Measurements from ENCODE around the gene CPEB4. TPM values are rescaled to one million over a fixed set of nuclear protein-coding genes. Genes with fewer than 3 reads are reported as not detected.
A peak's percentile ranks its signal among the peaks of the same experiment; 100 is the strongest.

CPEB4 gene
- total RNA-seq, 2 experiments from 2014 or later, result 18.3 to 19.2 TPM

DNA sequence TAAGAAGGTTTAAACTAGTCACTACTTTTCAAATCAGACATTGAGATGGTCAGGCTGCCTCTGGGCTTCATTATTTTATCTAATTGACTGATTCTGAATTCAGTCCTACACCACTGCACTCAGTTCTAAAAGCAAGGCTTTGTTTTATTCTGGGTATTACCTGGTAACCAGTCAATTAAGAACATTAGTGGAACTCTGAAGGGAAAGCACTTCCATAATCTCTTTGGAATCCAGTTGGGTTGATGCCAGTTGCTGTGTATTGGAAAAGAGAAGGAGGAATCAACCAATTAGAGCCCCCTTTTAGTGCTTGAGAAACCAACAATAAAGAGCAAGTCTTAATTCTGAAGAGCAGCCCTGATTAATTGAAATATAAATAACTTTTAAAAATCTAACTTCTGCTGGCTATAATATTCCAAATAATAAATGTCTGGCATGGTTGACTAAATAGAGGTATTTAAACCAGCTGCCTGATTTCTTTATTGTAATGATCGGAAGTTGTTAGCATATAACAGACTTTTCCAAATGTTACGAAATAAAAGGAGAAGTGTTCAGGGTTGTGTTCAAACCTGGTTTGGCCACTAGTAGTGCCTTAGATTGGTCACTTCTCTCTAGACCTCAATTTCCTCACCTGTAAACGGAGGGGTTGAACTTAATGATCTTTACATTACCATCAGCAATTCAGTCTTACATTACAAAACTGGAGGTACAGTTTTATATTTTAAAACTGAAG, 32.0 kb downstream of the CPEB4 start:
- Histone ChIP-seq H3K9me3 (ENCODE audit: control insufficient read depth in 1 of 2, insufficient read depth in 1 of 2, low read length in 2 of 2) (no peaks in the 10 kb centered on the region), H3K27ac (ENCODE audit: low read depth in 1 of 2, low read length in 2 of 2) (peak overlapping the region in 1 of 2 donors; percentile 78), H3K36me3 (ENCODE audit: insufficient read depth, low read length) (peaks cover 4% of the 10 kb centered on the region), H3K4me1 (ENCODE audit: insufficient read depth, low read length) (peaks cover 7% of the 10 kb centered on the region), H3K4me3 (ENCODE audit: low read length) (no peak overlapping the region), H3K27me3 (ENCODE audit: control insufficient read depth in 1 of 2, insufficient read depth in 2 of 2, low read length in 2 of 2) (no peaks in the 10 kb centered on the region)
- intact Hi-C loops (cut with DNase I, micrococcal nuclease), result no loop called here
- TF ChIP-seq, protein P1, sequence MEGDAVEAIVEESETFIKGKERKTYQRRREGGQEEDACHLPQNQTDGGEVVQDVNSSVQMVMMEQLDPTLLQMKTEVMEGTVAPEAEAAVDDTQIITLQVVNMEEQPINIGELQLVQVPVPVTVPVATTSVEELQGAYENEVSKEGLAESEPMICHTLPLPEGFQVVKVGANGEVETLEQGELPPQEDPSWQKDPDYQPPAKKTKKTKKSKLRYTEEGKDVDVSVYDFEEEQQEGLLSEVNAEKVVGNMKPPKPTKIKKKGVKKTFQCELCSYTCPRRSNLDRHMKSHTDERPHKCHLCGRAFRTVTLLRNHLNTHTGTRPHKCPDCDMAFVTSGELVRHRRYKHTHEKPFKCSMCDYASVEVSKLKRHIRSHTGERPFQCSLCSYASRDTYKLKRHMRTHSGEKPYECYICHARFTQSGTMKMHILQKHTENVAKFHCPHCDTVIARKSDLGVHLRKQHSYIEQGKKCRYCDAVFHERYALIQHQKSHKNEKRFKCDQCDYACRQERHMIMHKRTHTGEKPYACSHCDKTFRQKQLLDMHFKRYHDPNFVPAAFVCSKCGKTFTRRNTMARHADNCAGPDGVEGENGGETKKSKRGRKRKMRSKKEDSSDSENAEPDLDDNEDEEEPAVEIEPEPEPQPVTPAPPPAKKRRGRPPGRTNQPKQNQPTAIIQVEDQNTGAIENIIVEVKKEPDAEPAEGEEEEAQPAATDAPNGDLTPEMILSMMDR (IDR thresholded peaks at IDR 0.05), result no peak
- Mint-ChIP-seq H3K4me3 (no peak overlapping the region), H3K36me3 (ENCODE audit: low read depth) (peaks cover 7% of the 10 kb centered on the region), H3K27me3 (no peaks in the 10 kb centered on the region), H3K27ac (no peak overlapping the region), H3K4me1 (ENCODE audit: low read depth) (peaks cover 39% of the 10 kb centered on the region), H3K9me3 (no peaks in the 10 kb centered on the region)
- no peak for ATAC-seq (ENCODE audit: poor library complexity)
- no peak for DNase-seq
- POLR2A ChIA-PET, result interaction anchor here (0.6 to 4.0 kb wide), 2 partner anchors 33 to 401 kb away, joined by 3 to 107 read pairs; partner anchors contain the start of gene CPEB4
- CTCF ChIA-PET, result interaction anchor here (0.6 kb wide), 1 partner anchor 11 kb away, joined by 3 read pairs; no protein-coding TSS in a partner anchor

DNA sequence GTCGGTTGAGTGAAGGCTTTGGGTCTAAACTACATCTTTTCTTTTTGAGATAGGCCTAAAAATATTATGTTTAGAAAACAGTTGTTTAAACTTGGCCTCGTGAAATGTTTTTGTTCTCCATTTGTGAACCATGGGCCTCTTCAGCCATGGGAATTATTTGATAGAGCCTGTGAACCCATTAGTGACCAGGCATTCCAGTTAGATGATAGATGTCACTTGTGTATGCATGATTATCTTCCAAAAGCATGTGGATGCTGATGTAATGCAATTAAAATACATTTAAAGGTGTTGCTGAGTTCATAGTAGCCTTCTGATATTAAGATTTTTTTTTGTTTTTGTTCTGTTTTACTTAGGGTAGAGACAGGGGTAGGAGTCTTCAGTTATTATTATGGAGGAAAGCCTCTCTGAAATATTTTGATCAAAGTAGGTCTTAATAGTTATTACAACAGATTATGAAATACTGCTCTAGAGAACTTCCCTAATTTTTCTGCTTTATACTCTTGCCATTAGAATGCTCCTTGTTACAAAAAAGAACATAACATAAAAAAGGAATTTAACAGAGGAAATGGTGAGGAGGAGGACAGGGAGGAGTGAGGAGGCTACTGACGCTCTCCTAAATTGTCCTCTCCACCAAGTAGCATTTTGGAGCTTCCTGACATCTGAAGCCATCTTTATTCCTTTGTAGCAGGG, 32.9 kb downstream of the CPEB4 start:
- no peaks in the 10 kb centered on the region for H3K9me3 Mint-ChIP-seq
- DNase-seq, result no peak
- H3K4me1 ChIP-seq (ENCODE audit: insufficient read depth, low read length), result peaks cover 7% of the 10 kb centered on the region
- no peak overlapping the region for H3K4me3 Mint-ChIP-seq
- H3K27me3 ChIP-seq (ENCODE audit: control insufficient read depth in 1 of 2, insufficient read depth in 2 of 2, low read length in 2 of 2), result no peaks in the 10 kb centered on the region
- intact Hi-C loops (cut with DNase I, micrococcal nuclease), result no loop called here
- H3K27ac Mint-ChIP-seq, result peak overlapping the region; percentile 53
- no peaks in the 10 kb centered on the region for H3K27me3 Mint-ChIP-seq
- TF ChIP-seq, protein P1 (IDR thresholded peaks at IDR 0.05), result no peak
- peaks cover 8% of the 10 kb centered on the region for H3K36me3 Mint-ChIP-seq (ENCODE audit: low read depth)
- H3K4me3 ChIP-seq (ENCODE audit: low read length), result no peak overlapping the region
- H3K36me3 ChIP-seq (ENCODE audit: insufficient read depth, low read length), result peaks cover 4% of the 10 kb centered on the region
- ATAC-seq (ENCODE audit: poor library complexity), result no peak
- no peak overlapping the region for H3K27ac ChIP-seq (ENCODE audit: low read depth in 1 of 2, low read length in 2 of 2)
- ChIA-PET POLR2A (interaction anchor here (0.6 kb wide), 1 partner anchor 402 kb away, joined by 3 read pairs; no protein-coding TSS in a partner anchor), CTCF (no interaction called here)
- no peaks in the 10 kb centered on the region for H3K9me3 ChIP-seq (ENCODE audit: control insufficient read depth in 1 of 2, insufficient read depth in 1 of 2, low read length in 2 of 2)
- H3K4me1 Mint-ChIP-seq (ENCODE audit: low read depth), result peaks cover 45% of the 10 kb centered on the region

- intact Hi-C loops (cut with DNase I, micrococcal nuclease), result no loop called here
- ATAC-seq (ENCODE audit: poor library complexity) (no peak), DNase-seq (no peak)
- peaks cover 39% of the 10 kb centered on the region for H3K4me1 Mint-ChIP-seq (ENCODE audit: low read depth)
- H3K9me3 Mint-ChIP-seq, result no peaks in the 10 kb centered on the region
- H3K27me3 Mint-ChIP-seq, result no peaks in the 10 kb centered on the region
- Histone ChIP-seq H3K27me3 (ENCODE audit: control insufficient read depth in 1 of 2, insufficient read depth in 2 of 2, low read length in 2 of 2) (no peaks in the 10 kb centered on the region), H3K27ac (ENCODE audit: low read depth in 1 of 2, low read length in 2 of 2) (no peak overlapping the region), H3K4me3 (ENCODE audit: low read length) (no peak overlapping the region), H3K4me1 (ENCODE audit: insufficient read depth, low read length) (peaks cover 3% of the 10 kb centered on the region), H3K36me3 (ENCODE audit: insufficient read depth, low read length) (peaks cover 4% of the 10 kb centered on the region), H3K9me3 (ENCODE audit: control insufficient read depth in 1 of 2, insufficient read depth in 1 of 2, low read length in 2 of 2) (no peaks in the 10 kb centered on the region)
- H3K36me3 Mint-ChIP-seq (ENCODE audit: low read depth), result peaks cover 8% of the 10 kb centered on the region
- POLR2A ChIA-PET, result interaction anchor here (0.9 kb wide), 1 partner anchor 307 kb away, joined by 3 read pairs; no protein-coding TSS in a partner anchor
- CTCF ChIA-PET, result no interaction called here
- TF ChIP-seq, protein P1 (IDR thresholded peaks at IDR 0.05), result no peak
- H3K27ac Mint-ChIP-seq, result no peak overlapping the region
- no peak overlapping the region for H3K4me3 Mint-ChIP-seq
Measured at GRCh38 chr5:173922527-173922926, 34.4 kb downstream of the CPEB4 start.
